ES-I3 (cell line): ENCODE measurements around the gene FBXO31.

Experiments used
- H3K36me3 ChIP-seq: 2 replicates; pipeline ENCODE4 v1.6.1; 2013; ENCODE audit warnings: mild to moderate bottlenecking, low read length, control low read depth, moderate library complexity; ENCODE audit not compliant: insufficient read depth
- H3K4me1 ChIP-seq: 2 replicates; pipeline ENCODE4 v1.6.1; 2013; ENCODE audit warnings: mild to moderate bottlenecking, control low read depth, low read length; ENCODE audit not compliant: insufficient read depth
- H3K9ac ChIP-seq: 2 replicates; pipeline ENCODE4 v1.6.1; 2013; ENCODE audit warnings: low read depth, mild to moderate bottlenecking, low read length, moderate library complexity
- H3K9me3 ChIP-seq: 2 replicates; pipeline ENCODE4 v1.6.1; 2013; ENCODE audit warnings: mild to moderate bottlenecking, low read length, moderate library complexity; ENCODE audit not compliant: control insufficient read depth, insufficient read depth

Gene FBXO31

GRCh38 chr16:87308826-87309225, 74.8 kb downstream of the FBXO31 start:
- Histone ChIP-seq H3K4me1 (peaks cover 14% of the 10 kb centered on the region; the same call in 1 of the 2 replicates), H3K36me3 (no peaks in the 10 kb centered on the region; the same call in 1 of the 2 replicates), H3K9ac (no peak overlapping the region), H3K9me3 (peaks cover 5% of the 10 kb centered on the region)

- peaks cover 14% of the 10 kb centered on the region; the same call in 1 of the 2 replicates for H3K4me1 ChIP-seq
- H3K9me3 ChIP-seq, result peaks cover 5% of the 10 kb centered on the region
- H3K36me3 ChIP-seq, result peaks cover 3% of the 10 kb centered on the region; the same call in 1 of the 2 replicates
- no peak overlapping the region for H3K9ac ChIP-seq
Observed at GRCh38 chr16:87306516-87306915, 77.1 kb downstream of the FBXO31 start.

- H3K9ac ChIP-seq, result peak overlapping the region; percentile 34; the same call in 1 of the 2 replicates
- H3K36me3 ChIP-seq, result peaks cover 3% of the 10 kb centered on the region; the same call in 1 of the 2 replicates
- peaks cover 5% of the 10 kb centered on the region for H3K9me3 ChIP-seq
- peaks cover 14% of the 10 kb centered on the region; the same call in 1 of the 2 replicates for H3K4me1 ChIP-seq
Observed at GRCh38 chr16:87305505-87306391, 77.8 kb downstream of the FBXO31 start.

DNA sequence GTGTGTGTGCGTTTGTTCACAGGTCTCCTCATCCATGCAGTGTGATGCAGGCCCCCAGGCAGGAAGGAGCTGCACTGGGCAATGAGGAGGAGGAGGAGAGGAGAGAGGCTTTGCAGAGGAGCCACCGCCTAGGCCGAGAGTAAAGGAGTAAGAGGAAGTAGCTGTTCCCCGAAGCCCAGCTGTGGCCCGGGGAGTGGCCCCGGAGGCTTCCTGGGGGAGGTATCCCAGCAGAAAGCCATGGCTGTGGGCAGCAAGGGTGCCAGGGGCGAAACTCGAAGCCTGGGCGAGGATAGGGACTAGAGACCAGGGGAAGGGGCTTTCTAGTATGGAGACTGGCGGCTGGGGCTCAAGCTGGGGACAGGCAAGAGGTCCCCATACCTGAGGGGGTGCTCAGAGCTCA, 78.6 kb downstream of the FBXO31 start:
- peaks cover 14% of the 10 kb centered on the region; the same call in 1 of the 2 replicates for H3K4me1 ChIP-seq
- H3K9me3 ChIP-seq, result peaks cover 5% of the 10 kb centered on the region
- no peak overlapping the region for H3K9ac ChIP-seq
- peaks cover 3% of the 10 kb centered on the region; the same call in 1 of the 2 replicates for H3K36me3 ChIP-seq

DNA sequence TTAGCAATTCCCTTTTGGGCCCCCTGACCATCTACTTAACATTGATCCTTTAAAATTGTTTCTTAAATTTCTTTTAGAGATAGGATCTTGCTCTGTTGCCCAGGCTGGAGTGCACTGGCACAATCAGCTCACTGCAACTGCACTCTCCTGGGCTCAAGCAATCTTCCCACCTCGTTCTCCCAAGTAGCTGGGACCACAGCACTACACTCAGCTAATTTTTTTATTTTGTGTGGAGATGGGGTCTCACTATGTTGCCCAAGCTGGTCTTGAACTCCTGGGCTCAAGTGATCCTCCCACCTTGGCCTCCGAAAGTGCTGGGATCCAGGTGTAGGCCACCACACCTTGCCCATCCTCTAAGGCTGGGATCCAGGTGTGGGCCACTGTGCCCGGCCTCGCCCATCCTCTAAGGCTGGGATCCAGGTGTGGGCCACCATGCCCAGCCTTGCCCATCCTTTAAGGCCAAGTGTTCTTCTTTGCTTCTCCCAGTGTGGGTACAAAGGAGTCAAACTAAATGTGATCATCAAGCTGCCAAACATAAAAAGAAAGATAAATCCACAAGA, 79.5 kb downstream of the FBXO31 start:
- H3K36me3 ChIP-seq, result peaks cover 3% of the 10 kb centered on the region; the same call in 1 of the 2 replicates
- H3K9ac ChIP-seq, result no peak overlapping the region
- peaks cover 14% of the 10 kb centered on the region; the same call in 1 of the 2 replicates for H3K4me1 ChIP-seq
- peaks cover 5% of the 10 kb centered on the region for H3K9me3 ChIP-seq

- H3K9me3 ChIP-seq, result peaks cover under 1% of the 10 kb centered on the region
- H3K9ac ChIP-seq, result no peak overlapping the region
- H3K4me1 ChIP-seq, result peaks cover 14% of the 10 kb centered on the region; the same call in 1 of the 2 replicates
- 0 out of 2 replicates have a peak, but pooled peaks cover 3% of the 10 kb centered on the region for H3K36me3 ChIP-seq
Observed at GRCh38 chr16:87303431-87303930, 80.1 kb downstream of the FBXO31 start.

DNA sequence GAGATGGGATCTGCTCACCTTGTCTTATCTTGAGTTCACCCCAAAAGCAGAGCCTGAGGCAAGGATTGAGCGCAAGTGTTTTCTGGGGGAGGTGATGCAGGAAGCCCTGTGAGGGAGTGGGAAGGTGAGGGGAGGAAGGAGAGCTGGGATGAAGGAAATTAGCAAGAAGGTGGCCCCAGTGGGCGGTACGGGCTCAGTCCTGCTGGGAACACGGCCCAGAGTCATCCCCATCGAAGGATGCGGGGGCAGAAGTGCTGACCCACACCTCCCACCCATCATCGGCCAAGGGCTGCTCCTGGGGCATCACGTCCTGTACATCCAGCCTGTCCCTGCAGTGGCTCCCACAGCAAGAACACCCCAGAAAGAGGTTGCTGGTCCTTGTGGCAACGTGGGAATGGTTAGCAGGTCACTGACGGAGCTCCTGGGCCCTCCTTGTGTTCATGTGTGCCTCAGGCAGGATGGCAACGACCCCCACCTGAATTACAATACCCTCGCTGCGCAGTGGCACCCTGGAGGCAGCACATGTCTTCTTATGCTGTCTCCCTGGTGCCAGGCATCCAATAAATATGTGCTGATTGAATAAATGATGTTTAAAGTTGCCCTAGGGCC, 84.6 kb downstream of the FBXO31 start:
- peaks cover 8% of the 10 kb centered on the region; the same call in 1 of the 2 replicates for H3K4me1 ChIP-seq
- H3K9me3 ChIP-seq, result no peaks in the 10 kb centered on the region
- 0 out of 2 replicates have a peak, but pooled peaks cover 3% of the 10 kb centered on the region for H3K36me3 ChIP-seq
- no peak overlapping the region for H3K9ac ChIP-seq

DNA sequence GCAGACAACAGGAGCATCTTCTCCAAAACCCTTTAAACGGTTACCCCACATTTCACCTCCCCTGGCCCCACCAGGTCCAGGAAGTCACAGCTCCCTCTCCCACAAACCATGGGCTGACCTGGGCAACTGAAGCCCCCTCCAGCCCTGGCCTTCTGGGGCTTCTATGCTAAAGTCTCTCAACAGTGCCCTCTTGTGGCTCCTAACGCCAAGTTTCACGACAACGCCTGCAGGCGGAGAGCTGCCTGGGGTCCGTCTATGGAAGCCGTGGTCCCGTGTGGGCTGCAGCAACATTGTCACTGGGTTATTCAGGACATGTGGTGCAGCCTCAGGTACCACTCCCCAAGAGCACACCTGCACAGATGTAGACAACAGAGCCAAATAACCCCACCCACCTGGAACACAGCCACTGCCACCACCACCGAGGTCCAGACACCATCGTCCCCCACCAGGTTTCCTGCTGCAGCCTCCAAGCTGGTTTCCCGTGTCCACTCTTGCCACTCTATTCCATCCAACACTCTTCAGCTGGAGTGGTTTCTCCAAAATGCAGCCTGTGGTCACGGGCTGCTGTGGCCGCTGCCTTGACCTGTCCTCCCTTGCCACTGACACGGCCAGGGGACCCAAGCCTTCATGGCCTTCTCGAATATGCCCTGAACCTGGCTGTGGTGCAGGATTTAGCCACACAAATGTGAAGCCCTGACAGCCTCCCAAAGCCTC, 85.5 kb downstream of the FBXO31 start:
- Histone ChIP-seq H3K9me3 (no peaks in the 10 kb centered on the region), H3K9ac (no peak overlapping the region), H3K4me1 (peaks cover 8% of the 10 kb centered on the region; the same call in 1 of the 2 replicates)

DNA sequence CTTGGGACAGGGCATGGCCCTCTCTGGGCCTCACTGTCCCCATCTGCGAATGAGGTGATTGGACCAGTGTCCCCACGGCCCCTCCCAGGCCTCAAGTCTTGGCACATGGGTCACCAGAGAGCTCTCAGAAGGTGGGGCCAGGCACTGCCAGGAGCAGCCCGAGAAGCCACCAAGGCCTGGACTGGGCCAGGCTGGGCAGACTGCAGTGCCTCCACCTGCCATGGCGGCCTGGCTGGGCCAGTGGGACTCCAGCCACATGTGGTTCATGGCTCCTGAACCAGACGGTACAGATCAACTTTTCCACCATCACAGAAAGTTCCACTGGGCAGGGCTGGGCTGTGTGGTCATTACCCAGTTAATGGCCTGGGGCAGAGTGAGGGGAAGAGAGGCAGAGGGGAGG, 86.2 kb downstream of the FBXO31 start:
- peaks cover 8% of the 10 kb centered on the region; the same call in 1 of the 2 replicates for H3K4me1 ChIP-seq
- H3K9ac ChIP-seq, result no peak overlapping the region
- H3K36me3 ChIP-seq, result no peaks in the 10 kb centered on the region
- H3K9me3 ChIP-seq, result no peaks in the 10 kb centered on the region

More for the DNA sequence above, 85.5 kb downstream of the FBXO31 start:
- H3K36me3 ChIP-seq, result 0 out of 2 replicates have a peak, but pooled peaks cover 3% of the 10 kb centered on the region

DNA sequence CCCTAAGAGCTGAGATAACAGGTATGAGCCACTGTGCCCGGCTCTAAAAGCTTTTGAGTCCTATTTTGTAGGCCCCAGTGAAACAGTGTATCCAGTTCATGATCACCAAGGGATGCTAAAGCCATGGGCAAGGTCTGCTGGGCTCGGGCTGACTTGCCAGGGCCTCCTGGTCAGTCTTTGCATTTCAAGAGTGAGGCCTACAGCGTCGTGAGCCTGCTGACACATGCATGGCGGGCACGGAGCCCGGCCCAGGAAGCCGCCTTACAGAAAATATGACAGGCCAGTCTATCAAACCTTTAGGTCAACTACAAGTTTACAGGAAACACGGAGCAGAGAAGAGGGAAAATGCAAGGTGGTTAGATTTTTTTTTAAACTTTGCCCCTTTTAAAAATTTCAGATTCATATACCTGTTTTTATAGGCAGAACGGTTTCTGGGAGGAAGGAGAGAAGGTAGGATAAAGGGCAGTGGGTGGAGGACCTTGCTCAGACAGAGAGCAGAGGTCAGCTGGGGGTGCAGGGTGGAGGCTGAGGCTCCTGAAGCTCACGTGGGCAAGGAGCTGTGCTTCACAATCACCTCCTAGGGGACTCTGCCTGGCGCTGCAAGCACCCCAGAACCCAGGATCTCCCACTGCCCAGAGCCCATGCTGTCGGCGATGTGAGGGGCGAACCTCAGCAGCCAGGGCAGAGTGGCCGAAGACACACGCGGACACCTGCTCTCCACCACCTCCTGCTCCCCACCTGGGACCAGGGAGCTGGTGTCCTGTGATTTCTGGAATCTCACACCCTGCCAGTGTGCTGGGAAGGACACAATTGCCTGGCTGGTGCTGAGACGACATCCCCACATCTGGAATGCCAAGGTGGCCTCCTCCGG, 87.7 kb downstream of the FBXO31 start:
- no peaks in the 10 kb centered on the region for H3K36me3 ChIP-seq
- no peaks in the 10 kb centered on the region for H3K9me3 ChIP-seq
- H3K9ac ChIP-seq, result no peak overlapping the region
- H3K4me1 ChIP-seq, result peaks cover 8% of the 10 kb centered on the region; the same call in 1 of the 2 replicates

DNA sequence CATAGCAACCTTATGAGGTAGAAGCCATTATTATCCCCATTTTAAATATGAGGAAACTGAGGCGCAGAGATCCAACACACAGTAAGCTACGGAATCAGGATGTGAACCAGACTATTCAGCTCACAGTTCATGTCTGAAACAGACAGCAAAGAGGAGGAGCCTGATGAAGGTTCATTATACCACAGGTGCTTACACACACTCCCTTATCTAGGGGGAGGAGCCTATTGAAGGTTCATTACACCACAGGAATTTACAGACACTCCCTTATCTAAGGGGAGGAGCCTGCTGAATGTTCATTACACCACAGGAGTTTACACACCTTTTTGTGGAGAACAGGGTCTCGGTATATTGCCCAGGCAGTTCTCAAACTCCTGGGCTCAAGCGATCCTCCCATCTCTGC, 88.3 kb downstream of the FBXO31 start:
- no peak overlapping the region for H3K9ac ChIP-seq
- H3K36me3 ChIP-seq, result no peaks in the 10 kb centered on the region
- H3K4me1 ChIP-seq, result peaks cover 8% of the 10 kb centered on the region; the same call in 1 of the 2 replicates
- no peaks in the 10 kb centered on the region for H3K9me3 ChIP-seq

DNA sequence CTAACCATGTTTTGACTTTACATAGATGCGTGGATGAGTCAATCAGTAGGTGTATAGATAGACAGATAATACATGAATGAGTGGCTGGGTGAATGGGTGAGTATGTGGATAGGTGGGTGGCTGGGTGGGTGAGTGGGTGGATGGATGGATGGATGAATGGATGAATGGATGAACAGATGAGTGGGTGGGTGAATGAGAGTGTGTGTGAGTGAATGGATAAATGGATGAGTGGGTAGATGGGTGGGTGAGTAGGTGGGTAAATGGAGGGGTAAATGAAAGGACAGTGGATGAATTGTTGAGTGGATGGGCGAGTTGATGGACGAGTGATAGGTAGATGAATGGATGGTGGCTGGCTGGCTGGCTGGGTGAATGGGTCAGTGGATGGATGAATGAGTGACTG, 89.6 kb downstream of the FBXO31 start:
- Histone ChIP-seq H3K36me3 (no peaks in the 10 kb centered on the region), H3K9ac (no peak overlapping the region), H3K4me1 (peaks cover 8% of the 10 kb centered on the region; the same call in 1 of the 2 replicates), H3K9me3 (no peaks in the 10 kb centered on the region)

DNA sequence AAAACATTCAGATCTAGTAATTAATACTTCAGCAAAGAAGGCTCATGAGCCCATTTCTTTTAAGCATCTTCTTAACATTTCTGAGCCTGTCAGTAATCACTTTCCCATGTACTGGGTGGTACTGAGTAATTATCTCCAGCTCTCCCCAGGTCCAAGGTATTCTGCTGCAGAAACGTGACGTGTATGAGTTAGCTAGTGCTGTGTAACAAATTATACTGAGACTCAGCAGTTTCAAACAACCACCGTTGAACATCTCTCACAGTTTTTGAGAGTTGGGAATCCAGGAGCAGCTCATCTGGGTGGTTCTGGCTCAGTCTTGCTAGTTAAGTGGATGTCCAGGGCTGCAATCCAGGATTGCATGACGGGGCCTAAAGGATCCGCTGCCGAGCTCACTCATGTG, 91.6 kb downstream of the FBXO31 start:
- Histone ChIP-seq H3K9me3 (no peaks in the 10 kb centered on the region), H3K4me1 (peaks cover 4% of the 10 kb centered on the region; the same call in 1 of the 2 replicates), H3K36me3 (no peaks in the 10 kb centered on the region), H3K9ac (no peak overlapping the region)
